GM21526 (cell line): ENCODE results near the gene PERM1.
"Not testable (repeated sequence)": the region's sequence is repeated elsewhere in the genome, so short reads cannot be mapped to it uniquely, and the experiment has no call there.

Experiments used
- ATAC-seq: cut with Tn5 transposase; IDR thresholded peaks from one replicate; pipeline ENCODE4 v1.9.1; 2021; ENCODE audit warnings: moderate library complexity; ENCODE audit not compliant: unreplicated experiment, low FRiP score

Gene PERM1

DNA sequence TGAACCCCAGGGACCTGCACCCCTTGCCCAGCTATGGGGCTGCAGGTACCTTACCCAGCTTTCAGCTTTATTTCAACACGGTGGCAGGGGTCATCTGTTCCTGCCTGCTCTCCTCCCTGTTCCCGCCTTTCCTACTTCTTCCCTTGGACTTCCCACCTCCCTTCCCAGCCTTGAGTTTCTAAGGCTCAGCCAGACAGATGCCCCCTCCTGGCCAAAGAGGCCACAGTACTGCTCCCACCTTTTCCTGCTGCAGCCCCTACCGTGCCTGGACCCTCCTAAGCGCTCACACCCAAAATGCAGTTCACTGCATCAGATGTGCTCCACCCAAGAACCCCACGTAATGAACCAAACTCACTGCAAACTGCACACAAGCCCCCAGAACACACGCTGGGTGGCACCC lies 30.5 kb downstream of the PERM1 start:
- ATAC-seq = no peak

- ATAC-seq = no peak
Measured at GRCh38 chr1:950881-951280, 31.0 kb downstream of the PERM1 start.

DNA sequence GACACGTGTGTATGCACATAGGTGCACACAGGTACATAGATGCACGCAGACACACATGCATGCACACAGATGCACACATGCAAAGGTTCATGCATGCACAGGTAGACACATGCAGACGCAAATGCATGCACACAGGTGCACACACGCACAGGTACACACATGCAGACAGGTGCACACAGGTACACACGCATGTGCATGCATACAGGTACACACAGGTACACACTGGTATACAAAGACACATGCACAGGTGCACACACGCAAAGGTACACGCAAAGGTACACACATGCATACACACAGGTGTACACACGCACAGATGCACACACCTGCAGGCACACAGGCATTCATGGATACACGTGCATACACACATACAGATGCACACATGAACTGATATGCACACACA lies 31.6 kb downstream of the PERM1 start:
- ATAC-seq = no peak

GRCh38 chr1:947958-948357 lies 33.9 kb downstream of the PERM1 start:
- ATAC-seq = no peak

GRCh38 chr1:946811-947210 lies 35.1 kb downstream of the PERM1 start:
- ATAC-seq = not testable (repeated sequence)

DNA sequence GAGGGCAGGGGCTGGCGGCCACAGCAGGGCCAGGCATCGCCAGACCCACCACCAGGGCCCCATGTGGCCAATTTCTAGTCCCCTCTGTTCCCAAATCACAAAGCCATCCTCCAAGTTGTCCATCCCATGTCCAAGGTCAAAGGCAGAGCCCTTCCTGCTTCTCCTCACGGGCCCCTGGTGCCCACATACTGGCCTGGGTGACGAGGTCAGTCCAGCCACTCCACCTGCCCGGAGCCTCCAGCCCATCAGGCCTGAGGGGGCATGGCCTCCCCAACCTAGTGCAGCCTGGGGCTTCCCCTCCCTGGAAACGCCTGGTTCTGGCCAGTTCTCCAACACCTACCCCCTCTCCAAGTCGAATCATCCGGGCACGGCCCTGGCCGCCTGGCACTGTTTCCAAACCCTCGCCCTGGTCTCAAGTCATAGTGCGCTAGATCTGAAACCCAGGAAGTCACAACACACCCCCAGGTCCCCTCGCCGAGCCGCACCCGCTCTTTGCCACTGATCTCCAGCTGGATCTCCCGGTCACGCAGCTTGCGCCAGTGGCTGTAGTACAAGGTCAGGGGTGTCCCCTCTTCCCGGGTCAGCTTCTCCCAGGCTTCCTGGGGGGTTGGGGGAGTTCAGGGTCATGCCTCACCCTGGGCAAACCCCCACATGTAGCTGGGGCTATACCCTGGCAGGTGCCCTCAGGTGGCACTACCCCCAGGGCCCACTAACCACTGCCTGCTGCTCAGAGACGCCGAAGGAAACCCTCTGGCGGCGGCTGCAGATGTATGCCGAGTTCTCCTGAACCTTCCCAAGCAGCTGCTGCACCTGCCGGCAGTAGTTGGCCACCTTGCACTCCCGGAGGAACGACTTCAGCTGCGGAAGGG lies 36.0 kb downstream of the PERM1 start:
- ATAC-seq = no peak

DNA sequence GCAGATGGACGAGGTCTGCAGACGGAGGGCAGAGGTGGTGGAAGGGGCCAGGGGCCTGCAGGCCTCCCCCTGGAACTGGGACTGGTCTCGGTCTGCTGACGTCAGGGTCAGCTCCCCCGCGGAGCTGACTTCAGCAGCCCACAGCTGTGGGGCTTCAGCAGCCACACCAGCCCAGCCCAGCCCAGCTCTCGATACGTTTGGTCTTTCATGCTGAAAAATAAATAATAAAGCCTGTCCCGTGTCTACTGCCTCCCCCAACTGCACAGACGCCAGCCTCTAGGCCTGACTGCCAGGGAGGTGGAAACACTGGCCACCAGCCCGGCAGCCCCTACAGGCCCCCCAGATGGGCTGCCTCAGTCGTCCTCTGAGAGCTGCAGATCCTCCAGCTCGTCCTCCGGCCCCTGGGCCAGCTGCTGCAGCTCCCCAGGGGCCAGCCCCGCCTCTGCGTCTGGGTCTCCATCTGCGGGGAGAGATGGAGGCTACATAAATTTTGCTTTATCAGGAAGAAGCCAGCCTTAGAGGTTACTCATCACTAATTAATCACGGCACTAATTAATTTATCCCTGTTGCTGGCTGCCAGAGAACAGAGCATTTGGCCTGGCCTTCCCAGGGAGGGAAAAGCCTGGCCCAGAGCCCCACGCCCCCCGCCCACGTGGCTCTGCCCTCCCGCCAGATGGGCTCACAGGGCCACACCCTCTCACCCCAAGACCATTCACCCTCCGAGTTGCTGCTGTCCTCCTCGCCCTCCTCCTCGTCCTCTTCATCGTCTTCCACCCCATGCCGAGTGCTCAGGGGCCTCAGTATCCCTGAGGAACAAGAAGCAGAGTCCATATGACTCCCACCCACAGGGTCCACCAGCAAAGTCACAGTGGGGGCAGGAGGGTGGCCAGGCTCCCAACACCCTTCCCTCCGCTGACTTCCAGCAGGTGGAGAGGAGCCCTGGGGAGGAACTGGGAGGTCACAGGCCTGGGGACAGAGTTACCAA lies 37.3 kb downstream of the PERM1 start:
- ATAC-seq = no peak

DNA sequence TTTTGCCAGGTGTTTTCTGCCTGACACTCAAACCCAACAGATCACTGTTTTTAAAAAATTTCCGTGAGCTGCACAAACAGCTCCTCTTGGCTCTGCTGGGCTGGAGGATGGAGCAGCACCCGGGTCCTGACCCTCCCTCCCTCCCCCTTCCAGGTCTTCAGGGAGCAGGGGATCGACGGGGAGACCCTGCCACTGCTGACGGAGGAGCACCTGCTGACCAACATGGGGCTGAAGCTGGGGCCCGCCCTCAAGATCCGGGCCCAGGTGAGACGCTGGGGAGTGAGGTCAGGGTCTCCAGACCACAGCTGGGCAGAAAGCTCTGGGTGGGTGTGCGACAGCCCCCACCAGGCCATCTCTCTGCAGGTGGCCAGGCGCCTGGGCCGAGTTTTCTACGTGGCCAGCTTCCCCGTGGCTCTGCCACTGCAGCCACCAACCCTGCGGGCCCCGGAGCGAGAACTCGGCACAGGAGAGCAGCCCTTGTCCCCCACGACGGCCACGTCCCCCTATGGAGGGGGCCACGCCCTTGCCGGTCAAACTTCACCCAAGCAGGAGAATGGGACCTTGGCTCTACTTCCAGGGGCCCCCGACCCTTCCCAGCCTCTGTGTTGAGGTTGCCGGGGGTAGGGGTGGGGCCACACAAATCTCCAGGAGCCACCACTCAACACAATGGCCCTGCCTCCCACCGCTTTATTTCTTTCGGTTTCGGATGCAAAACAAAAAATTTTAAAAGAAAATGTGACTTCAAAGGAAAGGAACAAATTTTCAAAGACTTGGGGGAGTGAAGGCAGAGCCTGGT lies 38.1 kb downstream of the PERM1 start:
- ATAC-seq = no peak

GRCh38 chr1:942864-943533 lies 38.9 kb downstream of the PERM1 start:
- no peak for ATAC-seq

DNA sequence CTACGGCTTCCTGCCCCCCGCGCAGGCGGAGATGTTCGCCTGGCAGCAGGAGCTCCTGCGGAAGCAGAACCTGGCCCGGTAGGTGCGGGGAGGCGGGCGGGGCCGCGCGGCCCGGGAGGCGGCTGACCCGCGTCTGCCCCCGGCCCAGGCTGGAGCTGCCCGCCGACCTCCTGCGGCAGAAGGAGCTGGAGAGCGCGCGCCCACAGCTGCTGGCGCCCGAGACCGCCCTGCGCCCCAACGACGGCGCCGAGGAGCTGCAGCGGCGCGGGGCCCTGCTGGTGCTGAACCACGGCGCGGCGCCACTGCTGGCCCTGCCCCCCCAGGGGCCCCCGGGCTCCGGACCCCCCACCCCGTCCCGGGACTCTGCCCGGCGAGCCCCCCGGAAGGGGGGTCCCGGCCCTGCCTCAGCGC lies 39.5 kb downstream of the PERM1 start:
- no peak for ATAC-seq

DNA sequence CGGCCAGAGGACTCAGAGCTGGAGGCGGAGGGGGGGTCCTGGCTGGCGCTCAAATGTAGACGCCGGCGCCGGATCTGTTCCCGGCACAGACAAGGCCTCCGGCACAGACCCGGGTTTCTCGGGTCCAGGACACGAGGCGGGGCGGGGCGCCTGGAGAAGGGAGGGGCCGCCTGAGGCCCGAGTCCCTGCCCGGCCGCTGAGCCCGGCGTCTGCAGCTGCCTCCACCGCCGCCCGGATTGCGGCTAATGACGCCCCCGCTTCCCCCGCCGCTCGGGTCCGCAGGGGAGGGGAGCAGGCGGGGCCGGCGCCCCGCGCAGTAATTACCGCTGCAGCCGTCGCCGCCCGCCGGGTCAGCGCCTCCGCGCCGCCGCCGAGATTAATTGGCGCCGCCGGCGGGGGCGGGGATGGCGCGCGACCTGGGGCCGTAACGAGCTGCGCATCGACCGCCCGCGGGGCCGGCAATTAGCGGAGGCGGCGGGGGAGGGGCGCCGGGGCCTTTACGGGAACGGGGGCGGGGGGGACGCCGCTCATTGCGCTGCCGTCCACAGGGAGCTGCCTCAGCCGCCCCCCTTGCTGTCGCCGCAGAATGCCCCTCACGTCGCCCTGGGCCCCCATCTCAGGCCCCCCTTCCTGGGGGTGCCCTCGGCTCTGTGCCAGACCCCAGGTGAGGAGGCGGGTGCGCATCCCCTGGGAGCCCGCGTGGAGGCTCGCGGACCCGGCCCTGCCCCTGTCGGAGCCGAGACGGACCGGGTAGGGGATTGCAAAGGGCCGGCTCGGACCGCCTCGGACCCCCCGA lies 40.1 kb downstream of the PERM1 start:
- ATAC-seq = no peak

DNA sequence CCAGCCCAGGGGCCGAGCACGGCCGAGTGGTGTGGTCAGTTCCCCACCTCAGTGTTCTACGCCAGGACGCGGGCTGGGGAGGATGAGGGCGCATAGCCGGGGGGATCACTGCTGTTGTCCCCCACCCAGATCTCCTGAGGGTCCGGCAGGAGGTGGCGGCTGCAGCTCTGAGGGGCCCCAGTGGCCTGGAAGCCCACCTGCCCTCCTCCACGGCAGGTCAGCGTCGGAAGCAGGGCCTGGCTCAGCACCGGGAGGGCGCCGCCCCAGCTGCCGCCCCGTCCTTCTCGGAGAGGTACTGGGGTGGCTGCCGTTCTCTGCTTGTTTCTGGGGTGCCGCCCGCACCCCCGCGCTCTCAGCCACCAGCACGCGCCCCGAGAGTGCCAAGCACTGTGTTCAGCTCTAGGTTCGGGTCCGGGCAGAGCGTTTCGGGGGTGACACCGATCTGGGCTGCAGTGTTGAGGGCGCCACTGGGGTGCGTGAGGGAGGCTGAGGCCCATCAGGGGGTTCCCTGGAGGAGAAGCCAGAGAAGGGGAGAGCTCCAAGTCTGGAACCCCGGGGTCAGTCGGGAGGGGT lies 40.8 kb downstream of the PERM1 start:
- ATAC-seq = no peak

GRCh38 chr1:940107-941014 lies 41.5 kb downstream of the PERM1 start:
- ATAC-seq = no peak

DNA sequence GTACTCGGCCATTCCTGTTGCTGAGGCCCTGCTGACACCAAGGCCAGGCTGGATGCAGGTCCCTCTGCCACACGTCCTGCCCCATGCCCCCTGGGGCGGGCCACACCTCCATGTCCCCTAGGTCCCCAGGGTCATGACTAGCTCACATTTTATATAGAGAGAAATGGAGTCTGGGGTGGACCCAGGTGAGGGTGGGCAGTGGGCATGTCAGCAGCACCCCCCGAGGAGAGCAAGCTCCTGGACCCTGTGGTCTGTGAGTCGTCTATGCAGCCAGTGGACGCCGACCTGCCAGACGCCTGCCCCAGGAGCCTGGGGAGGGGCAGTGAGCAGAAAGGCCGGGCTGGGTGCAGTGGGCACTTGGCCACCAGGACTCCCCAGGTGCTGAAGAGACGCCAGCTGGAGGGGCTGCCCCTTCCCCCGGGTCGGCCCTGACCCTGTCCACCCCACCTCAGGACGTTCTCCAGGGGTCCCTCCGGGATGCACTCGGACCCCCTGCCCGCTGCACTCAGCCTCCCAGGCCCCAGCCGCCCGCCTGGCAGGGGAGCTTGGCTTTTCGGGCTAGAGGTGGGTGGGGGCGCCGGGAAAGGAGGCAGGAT lies 42.3 kb downstream of the PERM1 start:
- no peak for ATAC-seq

- ATAC-seq = no peak
Measured at GRCh38 chr1:938711-939489, 43.0 kb downstream of the PERM1 start.

DNA sequence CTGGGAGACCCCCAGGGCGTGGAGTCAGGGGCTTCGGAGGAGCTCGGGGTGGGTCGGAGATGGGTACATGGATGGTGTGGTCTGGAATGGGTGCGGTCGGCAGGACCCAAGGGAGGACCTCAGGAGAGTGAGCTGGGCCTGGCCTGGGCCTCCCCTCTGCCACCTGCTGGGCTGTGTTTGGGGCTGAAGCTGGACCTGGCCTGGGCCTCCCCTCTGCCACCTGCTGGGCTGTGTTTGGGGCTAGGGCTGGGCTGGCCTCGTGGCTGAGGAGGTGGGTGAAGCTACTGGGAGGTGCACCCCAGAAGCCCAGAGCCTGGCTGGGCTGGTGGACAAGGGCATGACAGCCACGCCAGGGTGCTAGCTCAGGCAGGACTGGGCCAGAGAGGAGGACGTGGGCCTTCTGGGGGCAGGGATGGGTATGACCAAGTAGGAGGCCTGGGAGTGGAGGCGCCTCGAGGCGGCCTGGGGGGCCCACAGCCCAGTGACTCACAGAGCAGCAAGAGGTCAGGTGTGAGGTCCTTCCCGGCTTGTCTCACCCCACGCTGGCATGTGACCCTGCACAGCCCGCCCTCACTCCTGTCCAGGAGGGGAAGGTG lies 43.7 kb downstream of the PERM1 start:
- no peak for ATAC-seq
